K562 (cell line): ENCODE results near the gene ARHGAP9. TPM values are rescaled to one million over a fixed set of nuclear protein-coding genes. Genes with fewer than 3 reads are reported as not detected.

ENCODE experiments used
- CHD1 ChIP-seq: fragments of 200-600 bp; sonication (generic); IDR thresholded peaks from one replicate; pipeline ENCODE4 v1.6.1; 2012; ENCODE audit warnings: mild to moderate bottlenecking, moderate library complexity, low read length, inconsistent platforms
- E2F3 ChIP-seq: fragments of 250-450 bp; sonication (Bioruptor Pico); IDR thresholded peaks from 2 replicates; pipeline ENCODE4 v1.4.0; 2020; ENCODE audit warnings: mild to moderate bottlenecking
- ELF1 ChIP-seq: fragments of 200-800 bp; sonication (Bioruptor generic); IDR thresholded peaks from 2 replicates; pipeline ENCODE4 v1.6.1; 2016; ENCODE audit warnings: missing genetic modification characterization, missing compliant biosample characterization
- GATA2 ChIP-seq: sonication (generic); formaldehyde crosslinking; IDR thresholded peaks from 2 replicates; pipeline ENCODE4 v1.4.0; 2020; ENCODE audit warnings: mild to moderate bottlenecking, missing genetic modification reagents
- GTF2A2 ChIP-seq: IDR thresholded peaks from 2 replicates; pipeline ENCODE4 v1.6.1; 2016; ENCODE audit warnings: mild to moderate bottlenecking, missing genetic modification characterization, missing compliant biosample characterization
- KHSRP ChIP-seq: fragments of 450-650 bp; IDR thresholded peaks from 2 replicates; pipeline ENCODE4 v1.6.1; 2017
- KLF16 ChIP-seq: IDR thresholded peaks from 2 replicates; pipeline ENCODE4 v1.6.1; 2016; ENCODE audit warnings: antibody characterized with exemption
- LEF1 ChIP-seq: fragments of 450-650 bp; IDR thresholded peaks from 2 replicates; pipeline ENCODE4 v1.6.1; 2016; ENCODE audit warnings: mild to moderate bottlenecking
- MAFG ChIP-seq: fragments of 450-650 bp; conservative IDR thresholded peaks from 2 replicates; pipeline ENCODE4 v1.6.1; 2016; ENCODE audit warnings: missing genetic modification characterization, missing compliant biosample characterization
- NFYB ChIP-seq: IDR thresholded peaks from 2 replicates; pipeline ENCODE4 v1.6.1; 2011; ENCODE audit warnings: mild to moderate bottlenecking, moderate library complexity; ENCODE audit not compliant: insufficient read length; ENCODE audit errors: extremely low read depth
- NRF1 ChIP-seq, 2 experiments: fragments of 450-650 bp; IDR thresholded peaks in 1 of 2; conservative IDR thresholded peaks in 1 of 2; 2 replicates each; pipeline ENCODE4 v1.6.1; 2014; ENCODE audit warnings: mild to moderate bottlenecking in 2 of 2
- PCBP1 ChIP-seq: fragments of 200-400 bp; formaldehyde crosslinking; IDR thresholded peaks from 2 replicates; pipeline ENCODE4 v1.6.1; 2018; ENCODE audit warnings: mild to moderate bottlenecking, low read depth, low read length; ENCODE audit not compliant: poor library complexity, severe bottlenecking
- RB1 ChIP-seq: fragments of 450-650 bp; IDR thresholded peaks from 2 replicates; pipeline ENCODE4 v1.6.1; 2017; ENCODE audit warnings: low read depth, mild to moderate bottlenecking
- RBM17 ChIP-seq: fragments of 200-400 bp; formaldehyde crosslinking; IDR thresholded peaks from 2 replicates; pipeline ENCODE4 v1.6.1; 2017; ENCODE audit warnings: low read depth, mild to moderate bottlenecking, low read length, borderline replicate concordance
- SREBF1 ChIP-seq: fragments of 150-350 bp; IDR thresholded peaks from 2 replicates; pipeline ENCODE4 v1.6.1; 2014; ENCODE audit warnings: antibody characterized with exemption, low read depth, low read length, borderline replicate concordance
- SRSF9 ChIP-seq: fragments of 200-400 bp; formaldehyde crosslinking; IDR thresholded peaks from 2 replicates; pipeline ENCODE4 v1.6.1; 2017; ENCODE audit warnings: low read depth, low read length, borderline replicate concordance
- TBP ChIP-seq: optimal IDR thresholded peaks from 2 replicates; pipeline ENCODE3; 2011; ENCODE audit warnings: low read depth, low read length, improper control_type of control experiment
- ZBTB1 ChIP-seq: sonication (generic); formaldehyde crosslinking; IDR thresholded peaks from 2 replicates; pipeline ENCODE4 v1.8.1; 2023; ENCODE audit warnings: missing genetic modification reagents, low read depth, mild to moderate bottlenecking, borderline replicate concordance
- ZKSCAN1 ChIP-seq: fragments of 150-350 bp; IDR thresholded peaks from 2 replicates; pipeline ENCODE4 v1.6.1; 2016; ENCODE audit warnings: low read depth, low read length
- ZNF140 ChIP-seq: fragments of 250-450 bp; sonication (Bioruptor Pico); IDR thresholded peaks from 2 replicates; pipeline ENCODE4 v1.8.0; 2021; ENCODE audit warnings: moderate library complexity, mild to moderate bottlenecking, inconsistent platforms
- ZNF311 ChIP-seq: fragments of 250-450 bp; sonication (Bioruptor Pico); IDR thresholded peaks from 2 replicates; pipeline ENCODE4 v1.4.0; 2020; ENCODE audit warnings: mild to moderate bottlenecking, moderate library complexity
- ZNF354B ChIP-seq: fragments of 250-450 bp; sonication (Bioruptor Pico); IDR thresholded peaks from 2 replicates; pipeline ENCODE4 v1.4.0; 2020
- ZNF445 ChIP-seq: fragments of 250-450 bp; sonication (Bioruptor Pico); IDR thresholded peaks from 2 replicates; pipeline ENCODE4 v1.4.0; 2020; ENCODE audit warnings: low read depth, mild to moderate bottlenecking, moderate library complexity
- ZNF583 ChIP-seq: fragments of 250-450 bp; sonication (Bioruptor Pico); IDR thresholded peaks from 2 replicates; pipeline ENCODE4 v1.4.0; 2020
- polyA plus RNA-seq, 8 experiments: library from polyadenylated mRNA; depleted of rRNA in 4 of 8; stranded (reverse) in 5 of 8; unstranded in 3 of 8; fragments of >200 nt; fragmentation: Nextera tagmentation in 2 of 8; fragmentation: Illumina TruSeq in 1 of 8; extraction: Ambion mirVana in 2 of 8; extraction: Trizol in 1 of 8; gene quantifications; 2 replicates each; pipeline versions ENCODE4 v1.2.1 to v1.2.3, GENCODE V29; 2011 to 2014; ENCODE audit warnings: inconsistent platforms in 1 of 8, missing spikeins in 1 of 8
- total RNA-seq, 7 experiments: library from RNA; depleted of rRNA in 6 of 7; stranded (reverse); fragments of >200 nt in 6 of 7; fragmentation: Illumina TruSeq in 2 of 7; extraction: Trizol in 2 of 7; gene quantifications; 2 replicates each; pipeline versions ENCODE4 v1.2.1 to v1.2.3, GENCODE V29; 2011 to 2021; ENCODE audit warnings: low replicate concordance in 1 of 7
- TF ChIP-seq, protein P1 (sequence below): fragments of 450-650 bp; IDR thresholded peaks from 2 replicates; pipeline ENCODE4 v1.7.1; 2018; ENCODE audit warnings: mild to moderate bottlenecking, low read depth; ENCODE audit not compliant: partially characterized antibody
- TF ChIP-seq, protein P2 (sequence below): fragments of 450-650 bp; IDR thresholded peaks from 2 replicates; pipeline ENCODE4 v1.6.1; 2017; ENCODE audit warnings: mild to moderate bottlenecking, moderate library complexity
- TF ChIP-seq, protein P3 (sequence below): fragments of 450-650 bp; IDR thresholded peaks from 2 replicates; pipeline ENCODE4 v1.7.0; 2016; ENCODE audit warnings: borderline replicate concordance

The ARHGAP9 gene
- total and polyA plus RNA-seq, 9 of the 15 experiments (the other 6 are each of a cell fraction or from before 2014, with no cell fraction given), result 1.5 to 10.2 (median 5.1) TPM

DNA sequence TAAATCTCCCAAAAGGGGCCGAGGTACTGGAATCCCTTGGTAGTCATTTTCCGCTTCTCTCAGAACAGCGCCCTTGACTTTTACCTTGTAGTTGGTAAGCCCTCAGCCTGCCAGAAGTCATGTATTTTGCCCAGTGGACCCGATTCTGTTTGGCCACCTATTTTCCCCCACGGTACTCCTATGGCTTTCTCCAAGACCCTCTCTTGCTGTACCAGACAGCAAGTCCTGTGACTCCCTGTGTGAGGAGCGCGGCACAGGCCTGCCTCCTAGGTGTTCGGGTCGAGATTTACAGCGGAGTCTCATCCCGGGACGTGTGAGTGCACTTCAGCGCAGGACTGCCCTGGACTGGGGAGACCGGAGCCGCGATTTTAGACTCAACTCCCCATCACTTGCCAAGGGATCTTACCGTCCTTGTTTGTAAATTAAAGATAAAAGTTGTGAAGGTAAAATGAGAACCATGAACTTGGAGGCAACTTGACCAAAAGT is 41.9 kb upstream of the ARHGAP9 start (continued):
- TF ChIP-seq ZBTB1 (no peak), GTF2A2 (tag) (0 out of 2 replicates have a peak, but pooled peaks have one; percentile 33), RBM17 (no peak), MAFG (tag) (no peak), ZKSCAN1 (no peak), GATA2 (no peak), NRF1 (conservative IDR thresholded peaks at IDR 0.05 in 1 of 2, IDR thresholded peaks at IDR 0.05 in 1 of 2) (no peak), ZNF354B (CRISPR knock-in tag) (no peak), SRSF9 (no peak), KHSRP (no peak), RB1 (no peak), E2F3 (peak; percentile 58; the same call in 1 of the 2 replicates), CHD1 (no peak), ZNF445 (CRISPR knock-in tag) (no peak), ELF1 (tag) (no peak), ZNF140 (CRISPR knock-in tag) (no peak), ZNF583 (no peak), TBP (no peak), LEF1 (no peak), NFYB (no peak), PCBP1 (no peak), KLF16 (no peak), ZNF311 (CRISPR knock-in tag) (peak; percentile 24; the same call in 1 of the 2 replicates), SREBF1 (no peak)
- TF ChIP-seq, protein P1, sequence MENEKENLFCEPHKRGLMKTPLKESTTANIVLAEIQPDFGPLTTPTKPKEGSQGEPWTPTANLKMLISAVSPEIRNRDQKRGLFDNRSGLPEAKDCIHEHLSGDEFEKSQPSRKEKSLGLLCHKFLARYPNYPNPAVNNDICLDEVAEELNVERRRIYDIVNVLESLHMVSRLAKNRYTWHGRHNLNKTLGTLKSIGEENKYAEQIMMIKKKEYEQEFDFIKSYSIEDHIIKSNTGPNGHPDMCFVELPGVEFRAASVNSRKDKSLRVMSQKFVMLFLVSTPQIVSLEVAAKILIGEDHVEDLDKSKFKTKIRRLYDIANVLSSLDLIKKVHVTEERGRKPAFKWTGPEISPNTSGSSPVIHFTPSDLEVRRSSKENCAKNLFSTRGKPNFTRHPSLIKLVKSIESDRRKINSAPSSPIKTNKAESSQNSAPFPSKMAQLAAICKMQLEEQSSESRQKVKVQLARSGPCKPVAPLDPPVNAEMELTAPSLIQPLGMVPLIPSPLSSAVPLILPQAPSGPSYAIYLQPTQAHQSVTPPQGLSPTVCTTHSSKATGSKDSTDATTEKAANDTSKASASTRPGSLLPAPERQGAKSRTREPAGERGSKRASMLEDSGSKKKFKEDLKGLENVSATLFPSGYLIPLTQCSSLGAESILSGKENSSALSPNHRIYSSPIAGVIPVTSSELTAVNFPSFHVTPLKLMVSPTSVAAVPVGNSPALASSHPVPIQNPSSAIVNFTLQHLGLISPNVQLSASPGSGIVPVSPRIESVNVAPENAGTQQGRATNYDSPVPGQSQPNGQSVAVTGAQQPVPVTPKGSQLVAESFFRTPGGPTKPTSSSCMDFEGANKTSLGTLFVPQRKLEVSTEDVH, result no peak
- TF ChIP-seq, protein P2, sequence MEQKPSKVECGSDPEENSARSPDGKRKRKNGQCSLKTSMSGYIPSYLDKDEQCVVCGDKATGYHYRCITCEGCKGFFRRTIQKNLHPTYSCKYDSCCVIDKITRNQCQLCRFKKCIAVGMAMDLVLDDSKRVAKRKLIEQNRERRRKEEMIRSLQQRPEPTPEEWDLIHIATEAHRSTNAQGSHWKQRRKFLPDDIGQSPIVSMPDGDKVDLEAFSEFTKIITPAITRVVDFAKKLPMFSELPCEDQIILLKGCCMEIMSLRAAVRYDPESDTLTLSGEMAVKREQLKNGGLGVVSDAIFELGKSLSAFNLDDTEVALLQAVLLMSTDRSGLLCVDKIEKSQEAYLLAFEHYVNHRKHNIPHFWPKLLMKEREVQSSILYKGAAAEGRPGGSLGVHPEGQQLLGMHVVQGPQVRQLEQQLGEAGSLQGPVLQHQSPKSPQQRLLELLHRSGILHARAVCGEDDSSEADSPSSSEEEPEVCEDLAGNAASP, result no peak
- TF ChIP-seq, protein P3, sequence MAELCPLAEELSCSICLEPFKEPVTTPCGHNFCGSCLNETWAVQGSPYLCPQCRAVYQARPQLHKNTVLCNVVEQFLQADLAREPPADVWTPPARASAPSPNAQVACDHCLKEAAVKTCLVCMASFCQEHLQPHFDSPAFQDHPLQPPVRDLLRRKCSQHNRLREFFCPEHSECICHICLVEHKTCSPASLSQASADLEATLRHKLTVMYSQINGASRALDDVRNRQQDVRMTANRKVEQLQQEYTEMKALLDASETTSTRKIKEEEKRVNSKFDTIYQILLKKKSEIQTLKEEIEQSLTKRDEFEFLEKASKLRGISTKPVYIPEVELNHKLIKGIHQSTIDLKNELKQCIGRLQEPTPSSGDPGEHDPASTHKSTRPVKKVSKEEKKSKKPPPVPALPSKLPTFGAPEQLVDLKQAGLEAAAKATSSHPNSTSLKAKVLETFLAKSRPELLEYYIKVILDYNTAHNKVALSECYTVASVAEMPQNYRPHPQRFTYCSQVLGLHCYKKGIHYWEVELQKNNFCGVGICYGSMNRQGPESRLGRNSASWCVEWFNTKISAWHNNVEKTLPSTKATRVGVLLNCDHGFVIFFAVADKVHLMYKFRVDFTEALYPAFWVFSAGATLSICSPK, result no peak
